ENCODE measurements around the gene SEC11A. TPM values are rescaled to one million over a fixed set of nuclear protein-coding genes. Genes with fewer than 3 reads are reported as not detected.

SEC11A gene
- total RNA-seq, 1 donor from 2014 or later = 185 TPM

DNA sequence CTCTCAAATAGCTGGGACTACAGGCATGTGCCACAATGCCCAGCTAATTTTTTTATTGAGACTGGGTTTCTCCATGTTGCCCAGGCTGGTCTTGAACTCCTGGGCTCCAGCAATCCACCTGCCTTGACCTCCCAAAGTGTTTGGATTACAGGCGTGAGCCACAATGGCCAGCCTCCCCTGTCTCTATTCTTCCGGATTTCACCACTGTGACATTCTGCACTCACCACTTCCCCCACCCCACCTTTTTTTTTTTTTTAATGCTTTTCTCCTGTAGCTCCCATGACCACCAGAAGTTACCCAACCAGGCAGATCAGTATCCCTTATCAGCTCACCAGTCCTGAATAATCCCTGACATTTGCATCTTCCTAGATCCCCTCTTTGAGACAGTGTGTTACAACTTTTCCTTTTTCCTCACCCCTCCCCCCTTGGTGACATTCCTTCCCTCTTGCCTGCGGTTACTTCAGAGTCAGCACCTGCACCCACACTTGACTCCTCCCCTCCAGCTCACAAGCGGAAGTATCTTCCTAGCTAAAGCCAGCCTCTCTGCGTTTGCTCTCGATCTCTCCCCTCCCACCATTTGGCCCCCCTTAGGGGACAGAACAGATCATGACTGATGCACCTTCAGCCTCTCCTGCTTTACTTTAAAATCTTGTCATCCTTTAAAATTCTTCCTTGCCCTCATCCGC, 19.0 kb upstream of the SEC11A start:
- peaks cover 23% of the 10 kb centered on the region for H3K4me1 Mint-ChIP-seq (ENCODE audit: unreplicated experiment)
- H3K27ac Mint-ChIP-seq = peak overlapping the region; percentile 95
- peaks cover 4% of the 10 kb centered on the region for H3K9me3 Mint-ChIP-seq
- peak overlapping the region; percentile 71 for H3K4me3 Mint-ChIP-seq
- no peaks in the 10 kb centered on the region for H3K27me3 Mint-ChIP-seq
- TF ChIP-seq, protein P1, sequence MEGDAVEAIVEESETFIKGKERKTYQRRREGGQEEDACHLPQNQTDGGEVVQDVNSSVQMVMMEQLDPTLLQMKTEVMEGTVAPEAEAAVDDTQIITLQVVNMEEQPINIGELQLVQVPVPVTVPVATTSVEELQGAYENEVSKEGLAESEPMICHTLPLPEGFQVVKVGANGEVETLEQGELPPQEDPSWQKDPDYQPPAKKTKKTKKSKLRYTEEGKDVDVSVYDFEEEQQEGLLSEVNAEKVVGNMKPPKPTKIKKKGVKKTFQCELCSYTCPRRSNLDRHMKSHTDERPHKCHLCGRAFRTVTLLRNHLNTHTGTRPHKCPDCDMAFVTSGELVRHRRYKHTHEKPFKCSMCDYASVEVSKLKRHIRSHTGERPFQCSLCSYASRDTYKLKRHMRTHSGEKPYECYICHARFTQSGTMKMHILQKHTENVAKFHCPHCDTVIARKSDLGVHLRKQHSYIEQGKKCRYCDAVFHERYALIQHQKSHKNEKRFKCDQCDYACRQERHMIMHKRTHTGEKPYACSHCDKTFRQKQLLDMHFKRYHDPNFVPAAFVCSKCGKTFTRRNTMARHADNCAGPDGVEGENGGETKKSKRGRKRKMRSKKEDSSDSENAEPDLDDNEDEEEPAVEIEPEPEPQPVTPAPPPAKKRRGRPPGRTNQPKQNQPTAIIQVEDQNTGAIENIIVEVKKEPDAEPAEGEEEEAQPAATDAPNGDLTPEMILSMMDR (conservative IDR thresholded peaks at IDR 0.05) = no peak
- no peaks in the 10 kb centered on the region for H3K36me3 Mint-ChIP-seq
- DNase-seq (ENCODE audit: extremely low spot score, unreplicated experiment) = no peak

DNA sequence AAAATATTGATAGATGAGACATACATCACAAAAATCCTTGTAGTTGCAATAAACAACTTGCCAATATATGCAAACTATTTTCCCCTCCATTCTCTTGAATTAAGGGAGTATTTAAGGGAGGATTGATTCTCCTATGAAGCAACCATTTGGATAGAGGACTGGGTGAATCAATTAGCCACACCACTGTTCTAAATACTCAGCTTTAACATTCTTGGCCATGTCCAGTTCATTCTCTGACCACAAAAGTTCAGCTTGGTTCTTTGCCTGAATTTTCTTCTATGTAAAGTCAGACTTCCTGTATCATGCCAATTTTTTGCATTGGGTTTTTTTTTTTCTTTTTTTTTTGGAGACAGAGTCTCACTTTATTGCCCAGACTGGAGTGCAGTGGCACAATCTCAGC, 15.8 kb upstream of the SEC11A start:
- Mint-ChIP-seq H3K9me3 (peaks cover 4% of the 10 kb centered on the region), H3K4me1 (ENCODE audit: unreplicated experiment) (peaks cover 16% of the 10 kb centered on the region), H3K27ac (no peak overlapping the region), H3K4me3 (no peak overlapping the region), H3K36me3 (no peaks in the 10 kb centered on the region), H3K27me3 (no peaks in the 10 kb centered on the region)
- TF ChIP-seq, protein P1 (conservative IDR thresholded peaks at IDR 0.05) = no peak
- DNase-seq (ENCODE audit: extremely low spot score, unreplicated experiment) = no peak

DNA sequence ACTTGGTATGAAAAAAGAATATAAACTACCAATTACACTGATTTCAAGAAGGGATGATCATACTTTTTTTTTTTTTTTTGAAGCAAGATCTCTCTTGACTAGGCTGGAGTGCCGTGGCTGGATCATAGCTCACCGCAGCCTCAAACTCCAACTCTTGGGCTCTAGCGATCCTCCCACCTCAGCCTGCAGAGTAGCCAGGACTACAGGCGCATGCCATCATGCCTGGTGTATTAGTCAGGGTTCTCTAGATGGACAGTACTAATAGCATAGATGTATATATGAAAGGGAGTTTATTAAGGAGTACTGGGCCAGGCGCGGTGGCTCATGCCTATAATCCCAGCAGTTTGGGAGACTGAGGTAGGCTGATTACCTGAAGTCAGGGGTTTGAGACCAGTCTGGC, 11.5 kb upstream of the SEC11A start:
- Mint-ChIP-seq H3K36me3 (no peaks in the 10 kb centered on the region), H3K27ac (no peak overlapping the region), H3K9me3 (no peaks in the 10 kb centered on the region), H3K4me1 (ENCODE audit: unreplicated experiment) (no peaks in the 10 kb centered on the region), H3K27me3 (no peaks in the 10 kb centered on the region), H3K4me3 (no peak overlapping the region)
- TF ChIP-seq, protein P1 (conservative IDR thresholded peaks at IDR 0.05) = no peak
- DNase-seq (ENCODE audit: extremely low spot score, unreplicated experiment) = no peak

DNA sequence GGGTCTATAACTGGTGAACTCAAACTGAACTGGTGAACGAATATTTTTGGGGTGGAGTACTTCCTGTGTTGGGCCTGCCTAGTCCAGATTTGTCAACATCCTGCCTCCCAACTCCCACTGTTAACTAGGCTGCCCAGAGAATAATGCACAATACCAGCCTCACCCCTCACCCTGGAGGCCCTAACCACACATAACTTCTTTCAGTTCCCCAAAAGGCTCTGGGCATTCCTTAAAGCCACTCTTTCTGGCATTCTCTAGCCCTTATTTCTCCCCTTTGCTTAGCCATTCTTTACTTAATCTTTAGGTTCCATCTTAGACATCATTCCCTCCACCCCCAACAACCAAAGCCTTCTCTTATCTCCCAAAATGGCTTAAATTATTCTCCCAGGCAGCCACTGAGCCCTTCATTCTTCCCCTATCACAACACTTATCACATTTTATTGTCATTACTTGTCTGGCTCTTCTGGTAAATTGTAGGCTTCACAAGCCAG, 9.1 kb upstream of the SEC11A start:
- Mint-ChIP-seq H3K27ac (no peak overlapping the region), H3K4me3 (no peak overlapping the region), H3K27me3 (no peaks in the 10 kb centered on the region), H3K9me3 (no peaks in the 10 kb centered on the region), H3K4me1 (ENCODE audit: unreplicated experiment) (no peaks in the 10 kb centered on the region), H3K36me3 (no peaks in the 10 kb centered on the region)
- TF ChIP-seq, protein P1 (conservative IDR thresholded peaks at IDR 0.05) = no peak
- DNase-seq (ENCODE audit: extremely low spot score, unreplicated experiment) = no peak

DNA sequence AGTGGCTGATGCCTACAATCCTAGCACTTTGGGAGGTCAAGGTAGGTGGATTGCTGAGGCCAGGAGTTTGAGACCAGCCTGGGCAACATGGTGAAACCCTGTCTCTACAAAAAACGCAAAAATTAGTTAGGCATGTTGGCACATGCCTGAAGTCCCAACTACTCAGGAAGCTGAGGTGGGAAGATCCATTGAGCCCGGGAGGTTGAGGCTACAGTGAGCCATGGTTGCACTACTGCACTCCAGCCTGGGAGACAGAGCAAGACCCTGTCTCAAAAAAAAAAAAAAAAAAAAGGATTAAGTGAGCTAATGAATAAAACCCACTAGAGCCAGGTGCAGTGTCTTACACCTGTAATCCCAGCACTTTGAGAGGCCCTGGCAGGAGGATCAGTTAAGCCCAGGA, 6.7 kb upstream of the SEC11A start:
- H3K9me3 Mint-ChIP-seq = no peaks in the 10 kb centered on the region
- no peak overlapping the region for H3K27ac Mint-ChIP-seq
- H3K36me3 Mint-ChIP-seq = no peaks in the 10 kb centered on the region
- no peaks in the 10 kb centered on the region for H3K27me3 Mint-ChIP-seq
- no peak for DNase-seq (ENCODE audit: extremely low spot score, unreplicated experiment)
- H3K4me3 Mint-ChIP-seq = no peak overlapping the region
- H3K4me1 Mint-ChIP-seq (ENCODE audit: unreplicated experiment) = no peaks in the 10 kb centered on the region
- TF ChIP-seq, protein P1 (conservative IDR thresholded peaks at IDR 0.05) = no peak

Data from type B pancreatic cell (in vitro differentiated cells).